Spleen (tissue), 11 donors: ENCODE measurements around the gene DNER. TPM values are rescaled to one million over a fixed set of nuclear protein-coding genes. Genes with fewer than 3 reads are reported as not detected.

ENCODE experiments used
- DNase-seq: peaks from one replicate; pipeline ENCODE4 v3.0.0-alpha.2; 2020
- H3K27ac ChIP-seq, 8 donors: fragments of 200-600 bp; sonication (generic) in 7 of 8; 1 replicate in 4 of 8; 2 replicates in 4 of 8; pipeline versions ENCODE4 v1.5.0 to v1.8.0; 2016 to 2021; ENCODE audit warnings: inconsistent platforms in 4 of 8, mild to moderate bottlenecking in 4 of 8, moderate library complexity in 1 of 8
- H3K27me3 ChIP-seq, 7 donors: fragments of 200-600 bp; sonication (generic) in 6 of 7; replicated peaks in 1 of 7; 1 replicate in 4 of 7; 2 replicates in 3 of 7; pipeline versions ENCODE4 v1.5.0 to v1.8.0; 2016 to 2021; ENCODE audit warnings: inconsistent platforms in 3 of 7, mild to moderate bottlenecking in 1 of 7
- H3K36me3 ChIP-seq, 6 donors: fragments of 200-600 bp; sonication (generic) in 5 of 6; 1 replicate in 4 of 6; 2 replicates in 2 of 6; pipeline versions ENCODE4 v1.5.0 to v1.8.0; 2016 to 2021; ENCODE audit warnings: inconsistent platforms in 2 of 6
- H3K4me1 ChIP-seq, 6 donors: fragments of 200-600 bp; sonication (generic) in 5 of 6; 1 replicate in 3 of 6; 2 replicates in 3 of 6; pipeline versions ENCODE4 v1.5.0 to v1.8.0; 2016 to 2021; ENCODE audit warnings: inconsistent platforms in 3 of 6
- H3K4me3 ChIP-seq, 8 donors: fragments of 200-600 bp; sonication (generic) in 7 of 8; 1 replicate in 4 of 8; 2 replicates in 4 of 8; pipeline versions ENCODE4 v1.5.0 to v1.8.0; 2016 to 2021; ENCODE audit warnings: inconsistent platforms in 4 of 8, mild to moderate bottlenecking in 4 of 8, moderate library complexity in 2 of 8
- H3K9me3 ChIP-seq, 8 donors: fragments of 200-600 bp; sonication (generic) in 7 of 8; 1 replicate in 4 of 8; 2 replicates in 4 of 8; pipeline versions ENCODE4 v1.5.0 to v1.8.0; 2016 to 2021; ENCODE audit warnings: inconsistent platforms in 4 of 8
- POLR2A ChIP-seq, 3 donors: fragments of 450-650 bp; IDR thresholded peaks; one replicate each; pipeline ENCODE4 v1.5.1; 2017; ENCODE audit warnings: antibody characterized with exemption in 3 of 3, mild to moderate bottlenecking in 1 of 3
- POLR2AphosphoS5 ChIP-seq, 3 donors: sonication (generic); formaldehyde crosslinking; IDR thresholded peaks; one replicate each; pipeline ENCODE4 v1.5.1; 2017; ENCODE audit warnings: antibody characterized with exemption in 3 of 3
- WGBS, 5 donors: extraction: QIAGEN DNeasy Blood & Tissue Kit in 3 of 5; methylation state at CpG; one replicate each; pipeline versions ENCODE4 v1.1.5 to v1.1.7; 2013 to 2018; 5-methylcytosine and 5-hydroxymethylcytosine counted together
- intact Hi-C: fragments of 100-400 bp; cut with DNase I; formaldehyde crosslinking; loops from one replicate; pipeline ENCODE4 v1.15.0; 2023; ENCODE audit warnings: low total_unique reads
- polyA plus RNA-seq, 3 donors: library from polyadenylated mRNA; stranded (reverse); fragments of 200-250 nt; gene quantifications; one replicate each; pipeline ENCODE4 v1.2.1, GENCODE V29; 2013
- total RNA-seq, 7 donors: library from RNA; depleted of rRNA in 3 of 7; stranded (reverse); fragments of >200 nt in 3 of 7; fragmentation: NEBNext Ultra II Directional in 4 of 7; extraction: Animal tissue kit (Norgen Biotek cat#: 25700) in 4 of 7; gene quantifications; one replicate each; pipeline versions ENCODE4 v1.1.0 to v1.2.1, GENCODE V29; 2016 to 2021
- TF ChIP-seq, protein P1 (sequence below), 11 experiments: fragments of 200-600 bp in 7 of 11; fragments of 450-650 bp in 4 of 11; sonication (generic) in 4 of 11; IDR thresholded peaks in 8 of 11; conservative IDR thresholded peaks in 3 of 11; 1 replicate in 7 of 11; 2 replicates in 4 of 11; pipeline versions ENCODE4 v1.4.0 to v1.8.0; 2016 to 2021; ENCODE audit warnings: antibody characterized with exemption in 11 of 11, inconsistent platforms in 4 of 11, mild to moderate bottlenecking in 1 of 11
- donor health status: healthy with polysubstance abuse.
- donor health status: DM: no; HTN: no; CAD: no; lungs with moderate emphysema.
- donor health status: DM: no; HTN: no; CAD: no.
- donor health status: Bipolar disorder and iron deficiency.
- donor health status: healthy.
- donor health status: DM: no; HTN: no; CAD: no.
- donor health status: DM: yes; HTN: yes; CAD: no.

Gene DNER
- total and polyA plus RNA-seq, 10 donors: 0.03 to 0.58 (median 0.26) TPM; not detected in 3

DNA sequence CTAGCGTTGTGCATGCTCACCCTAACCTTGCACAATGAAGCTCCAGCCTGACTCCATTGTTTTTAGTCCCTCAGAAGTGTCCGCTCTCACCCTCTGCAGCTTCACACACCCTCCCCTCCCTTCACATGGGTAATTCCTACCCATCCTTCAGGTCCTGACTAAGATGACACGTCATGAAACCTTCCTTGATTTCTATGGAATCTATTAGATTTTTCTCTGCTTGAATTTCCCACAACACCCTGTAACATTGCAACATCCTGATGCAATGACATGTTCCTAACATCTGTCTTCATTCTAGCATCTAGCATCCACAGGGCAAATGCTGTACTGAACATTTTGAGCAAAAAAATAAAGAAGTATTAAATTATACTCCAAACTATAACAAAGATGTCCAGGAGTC lies 366.2 kb downstream of the DNER start:
- WGBS, 5 donors: 78 to 88% (median 80%) methylated on average over 3 of the region's 3 CpGs
- TF ChIP-seq, protein P1, sequence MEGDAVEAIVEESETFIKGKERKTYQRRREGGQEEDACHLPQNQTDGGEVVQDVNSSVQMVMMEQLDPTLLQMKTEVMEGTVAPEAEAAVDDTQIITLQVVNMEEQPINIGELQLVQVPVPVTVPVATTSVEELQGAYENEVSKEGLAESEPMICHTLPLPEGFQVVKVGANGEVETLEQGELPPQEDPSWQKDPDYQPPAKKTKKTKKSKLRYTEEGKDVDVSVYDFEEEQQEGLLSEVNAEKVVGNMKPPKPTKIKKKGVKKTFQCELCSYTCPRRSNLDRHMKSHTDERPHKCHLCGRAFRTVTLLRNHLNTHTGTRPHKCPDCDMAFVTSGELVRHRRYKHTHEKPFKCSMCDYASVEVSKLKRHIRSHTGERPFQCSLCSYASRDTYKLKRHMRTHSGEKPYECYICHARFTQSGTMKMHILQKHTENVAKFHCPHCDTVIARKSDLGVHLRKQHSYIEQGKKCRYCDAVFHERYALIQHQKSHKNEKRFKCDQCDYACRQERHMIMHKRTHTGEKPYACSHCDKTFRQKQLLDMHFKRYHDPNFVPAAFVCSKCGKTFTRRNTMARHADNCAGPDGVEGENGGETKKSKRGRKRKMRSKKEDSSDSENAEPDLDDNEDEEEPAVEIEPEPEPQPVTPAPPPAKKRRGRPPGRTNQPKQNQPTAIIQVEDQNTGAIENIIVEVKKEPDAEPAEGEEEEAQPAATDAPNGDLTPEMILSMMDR (IDR thresholded peaks at IDR 0.05 in 8 of 11, conservative IDR thresholded peaks at IDR 0.05 in 3 of 11): no peak
- TF ChIP-seq POLR2AphosphoS5 (IDR thresholded peaks at IDR 0.05) (no peak), POLR2A (IDR thresholded peaks at IDR 0.05) (no peak)
- DNase-seq: no peak
- H3K27me3 ChIP-seq: no peaks in the 10 kb centered on the region
- H3K27ac ChIP-seq: no peak overlapping the region
- no peak overlapping the region for H3K4me3 ChIP-seq
- H3K9me3 ChIP-seq: peaks cover 0 to 11% (median 6%) of the 10 kb centered on the region in 8 donors
- intact Hi-C loops: no loop called here
- H3K36me3 ChIP-seq: no peaks in the 10 kb centered on the region
- H3K4me1 ChIP-seq: no peaks in the 10 kb centered on the region

DNA sequence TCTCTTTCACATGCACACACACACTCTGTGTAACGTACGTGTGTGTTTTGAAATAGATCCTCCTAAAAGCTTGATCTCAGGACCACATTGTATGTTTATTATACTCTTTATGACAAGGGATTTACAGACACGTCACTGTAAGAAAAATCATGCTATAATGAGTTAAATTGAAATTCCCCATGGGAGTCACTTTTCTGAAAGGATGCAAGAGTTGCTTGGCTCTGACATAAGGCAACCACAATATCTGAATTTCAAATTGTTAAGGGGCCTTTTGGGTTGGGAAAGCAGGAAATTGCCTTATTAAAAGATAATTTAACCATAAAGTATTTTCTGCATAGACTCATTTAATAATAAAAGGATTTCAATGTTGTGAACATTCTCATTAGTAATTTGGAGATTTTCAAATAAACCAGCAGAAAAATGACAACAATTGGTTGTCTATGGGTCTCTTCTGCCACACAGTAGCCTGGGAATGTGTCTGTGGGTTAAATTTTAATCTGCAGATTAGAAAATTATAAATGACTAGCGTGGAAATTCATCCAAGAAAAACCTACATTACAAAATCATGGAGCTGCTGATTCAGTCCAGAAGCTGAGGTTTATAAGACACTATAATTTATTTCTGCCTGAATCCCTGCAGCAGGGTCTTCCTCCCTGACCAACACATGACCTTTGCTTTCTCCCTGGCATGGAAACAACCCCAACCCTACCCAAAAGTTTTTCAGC lies 367.4 kb downstream of the DNER start:
- intact Hi-C loops: no loop called here
- Histone ChIP-seq H3K4me1 (no peaks in the 10 kb centered on the region), H3K27me3 (no peaks in the 10 kb centered on the region), H3K4me3 (no peak overlapping the region), H3K9me3 (peaks cover 0 to 11% (median 6%) of the 10 kb centered on the region in 8 donors), H3K36me3 (no peaks in the 10 kb centered on the region), H3K27ac (no peak overlapping the region)
- TF ChIP-seq, protein P1 (IDR thresholded peaks at IDR 0.05 in 8 of 11, conservative IDR thresholded peaks at IDR 0.05 in 3 of 11): no peak
- TF ChIP-seq POLR2A (IDR thresholded peaks at IDR 0.05) (no peak), POLR2AphosphoS5 (IDR thresholded peaks at IDR 0.05) (no peak)
- DNase-seq: no peak
- WGBS, 5 donors: 64 to 86% (median 76%) methylated on average over 4 of the region's 4 CpGs

DNA sequence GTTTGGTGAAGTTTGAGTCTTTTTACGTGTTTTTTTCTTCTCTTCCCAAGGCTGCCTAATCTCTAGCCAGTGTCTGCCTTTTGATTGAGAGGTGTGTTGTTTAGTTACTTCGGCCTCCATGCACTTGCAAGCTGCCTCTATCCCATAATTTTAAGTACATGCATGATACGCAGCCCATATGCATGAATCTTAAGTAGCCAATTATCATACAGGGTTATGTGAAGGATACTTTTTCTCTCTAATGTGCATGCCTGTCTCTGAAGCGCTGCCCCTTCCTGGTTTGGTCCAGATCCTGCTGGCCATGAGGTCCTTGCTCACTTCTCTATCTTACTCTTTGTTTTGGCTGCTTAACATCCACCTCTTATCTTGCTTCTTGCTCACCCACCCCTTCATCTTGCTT lies 369.4 kb downstream of the DNER start:
- 78 to 85% (median 82%) methylated on average over 4 of the region's 4 CpGs for WGBS, 5 donors
- Histone ChIP-seq H3K27me3 (no peaks in the 10 kb centered on the region), H3K4me1 (no peaks in the 10 kb centered on the region), H3K4me3 (no peak overlapping the region), H3K36me3 (no peaks in the 10 kb centered on the region), H3K27ac (no peak overlapping the region), H3K9me3 (peaks cover 0 to 11% (median 6%) of the 10 kb centered on the region in 8 donors)
- TF ChIP-seq POLR2AphosphoS5 (IDR thresholded peaks at IDR 0.05) (no peak), POLR2A (IDR thresholded peaks at IDR 0.05) (no peak)
- TF ChIP-seq, protein P1 (IDR thresholded peaks at IDR 0.05 in 8 of 11, conservative IDR thresholded peaks at IDR 0.05 in 3 of 11): no peak
- DNase-seq: no peak
- intact Hi-C loops: no loop called here

DNA sequence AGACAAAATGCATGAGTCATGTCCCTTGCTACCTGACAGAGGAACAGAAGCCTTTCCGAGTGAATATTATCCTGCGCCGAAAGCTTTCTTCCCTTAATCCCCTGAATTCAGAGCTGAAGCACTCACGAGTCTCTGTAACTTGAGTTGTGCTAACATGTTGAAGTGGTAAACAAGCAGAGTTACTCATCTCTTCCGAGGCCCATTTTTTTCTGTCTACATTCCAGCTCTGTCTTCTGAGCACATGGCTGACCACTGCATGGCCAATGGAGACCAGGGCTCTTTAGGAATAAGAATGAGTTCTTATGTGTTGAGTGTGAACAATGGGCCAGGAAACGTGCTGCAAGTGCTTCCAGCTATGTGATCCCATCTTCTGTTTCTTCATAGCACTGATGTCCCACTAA lies 370.2 kb downstream of the DNER start:
- H3K27ac ChIP-seq: no peak overlapping the region
- no peaks in the 10 kb centered on the region for H3K36me3 ChIP-seq
- H3K4me3 ChIP-seq: no peak overlapping the region
- no peaks in the 10 kb centered on the region for H3K4me1 ChIP-seq
- peaks cover 0 to 4% (median under 1%) of the 10 kb centered on the region in 8 donors for H3K9me3 ChIP-seq
- WGBS, 5 donors: 86 to 90% (median 88%) methylated on average over 6 of the region's 6 CpGs
- intact Hi-C loops: no loop called here
- TF ChIP-seq, protein P1 (IDR thresholded peaks at IDR 0.05 in 8 of 11, conservative IDR thresholded peaks at IDR 0.05 in 3 of 11): no peak
- TF ChIP-seq POLR2AphosphoS5 (IDR thresholded peaks at IDR 0.05): no peak
- no peak for TF ChIP-seq POLR2A (IDR thresholded peaks at IDR 0.05)
- no peak for DNase-seq
- H3K27me3 ChIP-seq: no peaks in the 10 kb centered on the region
